ENCODE data around the gene TMEM196. TPM values are rescaled to one million over a fixed set of nuclear protein-coding genes. Genes with fewer than 3 reads are reported as not detected.

Gene TMEM196
- total RNA-seq, 6 experiments from 2014 or later, result not detected

DNA sequence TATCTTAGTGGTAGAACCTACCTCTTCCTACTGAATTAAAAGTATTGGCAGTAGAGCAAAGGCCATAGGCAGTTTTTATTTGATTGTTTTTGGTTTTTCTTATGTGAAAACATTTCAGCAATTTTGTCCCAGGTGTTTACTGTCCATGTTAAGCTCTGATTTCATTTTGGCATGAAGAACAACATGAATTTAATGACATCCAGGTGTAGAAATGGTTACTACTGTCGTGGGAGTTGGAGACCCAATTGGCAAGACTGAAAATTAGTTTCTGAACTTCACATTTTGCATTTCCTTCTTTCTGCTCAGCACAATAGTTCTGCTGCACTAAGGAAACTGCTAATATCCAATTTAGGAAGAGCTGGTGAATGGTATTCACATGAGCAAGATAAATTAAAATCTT is 38.0 kb upstream of the TMEM196 start:
- H3K4me3 ChIP-seq, result no peak overlapping the region
- H3K27me3 ChIP-seq, result no peaks in the 10 kb centered on the region
- ATAC-seq (no peak), DNase-seq (no peak)
- H3K9me3 ChIP-seq, result no peaks in the 10 kb centered on the region
- 34% methylated on average over 1 of the region's 1 CpG for WGBS (ENCODE audit: insufficient coverage, low coverage, low lambda C conversion rate, missing lambda C conversion rate)
- H3K36me3 ChIP-seq, result no peaks in the 10 kb centered on the region
- intact Hi-C loops (cut with DNase I), result no loop called here
- TF ChIP-seq, protein P1, sequence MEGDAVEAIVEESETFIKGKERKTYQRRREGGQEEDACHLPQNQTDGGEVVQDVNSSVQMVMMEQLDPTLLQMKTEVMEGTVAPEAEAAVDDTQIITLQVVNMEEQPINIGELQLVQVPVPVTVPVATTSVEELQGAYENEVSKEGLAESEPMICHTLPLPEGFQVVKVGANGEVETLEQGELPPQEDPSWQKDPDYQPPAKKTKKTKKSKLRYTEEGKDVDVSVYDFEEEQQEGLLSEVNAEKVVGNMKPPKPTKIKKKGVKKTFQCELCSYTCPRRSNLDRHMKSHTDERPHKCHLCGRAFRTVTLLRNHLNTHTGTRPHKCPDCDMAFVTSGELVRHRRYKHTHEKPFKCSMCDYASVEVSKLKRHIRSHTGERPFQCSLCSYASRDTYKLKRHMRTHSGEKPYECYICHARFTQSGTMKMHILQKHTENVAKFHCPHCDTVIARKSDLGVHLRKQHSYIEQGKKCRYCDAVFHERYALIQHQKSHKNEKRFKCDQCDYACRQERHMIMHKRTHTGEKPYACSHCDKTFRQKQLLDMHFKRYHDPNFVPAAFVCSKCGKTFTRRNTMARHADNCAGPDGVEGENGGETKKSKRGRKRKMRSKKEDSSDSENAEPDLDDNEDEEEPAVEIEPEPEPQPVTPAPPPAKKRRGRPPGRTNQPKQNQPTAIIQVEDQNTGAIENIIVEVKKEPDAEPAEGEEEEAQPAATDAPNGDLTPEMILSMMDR (IDR thresholded peaks at IDR 0.05), result no peak
- no peak for TF ChIP-seq POLR2A (IDR thresholded peaks at IDR 0.05)
- H3K4me1 ChIP-seq, result no peaks in the 10 kb centered on the region
- no peak overlapping the region for H3K27ac ChIP-seq

DNA sequence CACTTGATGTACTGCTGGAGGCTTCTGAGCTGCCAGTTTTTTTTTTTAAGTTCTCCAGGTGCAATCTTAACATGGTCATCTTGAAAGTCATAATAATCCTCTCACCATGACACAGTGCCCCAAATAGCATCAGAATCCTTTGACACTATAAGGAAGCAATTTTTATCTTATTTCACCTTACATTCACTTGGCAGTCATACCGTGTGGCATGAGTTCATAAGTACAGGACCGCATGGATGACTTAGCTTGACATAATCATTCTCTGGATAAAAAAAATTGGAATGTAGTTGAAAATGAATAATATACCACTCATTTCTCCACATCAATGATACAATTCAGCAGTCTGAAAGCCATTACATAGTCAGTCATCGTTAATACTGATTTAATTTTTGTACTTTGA is 25.6 kb upstream of the TMEM196 start:
- H3K4me1 ChIP-seq, result no peaks in the 10 kb centered on the region
- no peaks in the 10 kb centered on the region for H3K9me3 ChIP-seq
- TF ChIP-seq, protein P1 (IDR thresholded peaks at IDR 0.05), result no peak
- no peak for TF ChIP-seq POLR2A (IDR thresholded peaks at IDR 0.05)
- intact Hi-C loops (cut with DNase I), result no loop called here
- H3K4me3 ChIP-seq, result no peak overlapping the region
- DNase-seq, result no peak
- H3K36me3 ChIP-seq, result no peaks in the 10 kb centered on the region
- H3K27ac ChIP-seq, result no peak overlapping the region
- H3K27me3 ChIP-seq, result no peaks in the 10 kb centered on the region
- WGBS (ENCODE audit: insufficient coverage, low coverage, low lambda C conversion rate, missing lambda C conversion rate), result 37% methylated on average over 3 of the region's 3 CpGs
- no peak for ATAC-seq

DNA sequence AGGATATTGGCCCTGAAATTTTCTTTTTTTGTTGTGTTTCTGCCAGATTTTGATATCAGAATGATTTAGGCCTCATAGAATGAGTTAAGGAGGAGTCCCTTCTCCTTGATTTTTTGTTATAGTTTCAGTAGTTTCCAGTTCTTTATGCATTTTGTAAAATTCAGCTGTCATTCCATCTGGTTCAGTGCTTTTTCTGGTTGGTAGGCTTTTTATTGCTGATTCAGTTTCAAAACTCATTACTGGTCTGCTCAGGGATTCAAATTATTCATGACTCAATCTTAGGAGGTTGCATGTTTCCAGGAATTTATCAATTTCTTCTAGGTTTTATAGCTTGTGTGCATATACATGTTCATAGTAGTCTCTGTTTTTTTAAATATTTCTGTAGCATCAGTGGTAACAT is 10.1 kb upstream of the TMEM196 start:
- no peaks in the 10 kb centered on the region for H3K27me3 ChIP-seq
- H3K4me1 ChIP-seq, result no peaks in the 10 kb centered on the region
- H3K36me3 ChIP-seq, result no peaks in the 10 kb centered on the region
- DNase-seq, result no peak
- intact Hi-C loops (cut with DNase I), result no loop called here
- no peak overlapping the region for H3K4me3 ChIP-seq
- no peaks in the 10 kb centered on the region for H3K9me3 ChIP-seq
- TF ChIP-seq, protein P1 (IDR thresholded peaks at IDR 0.05), result no peak
- no peak for TF ChIP-seq POLR2A (IDR thresholded peaks at IDR 0.05)
- ATAC-seq, result no peak
- no peak overlapping the region for H3K27ac ChIP-seq

DNA sequence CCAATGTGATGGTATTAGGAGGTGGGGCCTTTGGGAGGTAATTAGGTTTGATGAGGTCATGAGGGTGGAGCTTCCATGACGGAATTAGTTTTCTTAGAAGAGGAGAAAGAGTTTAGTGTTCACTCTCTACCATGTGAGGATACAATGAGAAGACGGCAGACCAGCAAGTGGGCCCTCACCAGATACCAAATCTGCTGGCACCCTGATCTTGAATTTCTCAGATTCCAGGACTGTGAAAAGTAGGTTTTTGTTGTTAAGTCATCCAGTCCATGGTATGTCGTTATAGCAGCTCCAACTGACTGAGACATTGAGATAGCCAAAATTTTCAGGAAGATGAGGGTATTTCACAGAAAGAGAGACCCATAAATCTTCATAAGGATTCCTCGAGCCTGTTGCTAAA is 3.6 kb upstream of the TMEM196 start:
- WGBS (ENCODE audit: insufficient coverage, low coverage, low lambda C conversion rate, missing lambda C conversion rate), result 49% methylated on average over 4 of the region's 4 CpGs
- Histone ChIP-seq H3K4me1 (no peaks in the 10 kb centered on the region), H3K4me3 (no peak overlapping the region), H3K36me3 (no peaks in the 10 kb centered on the region), H3K27me3 (peaks cover 0 to 6% of the 10 kb centered on the region in 2 donors), H3K27ac (no peak overlapping the region), H3K9me3 (no peaks in the 10 kb centered on the region)
- intact Hi-C loops (cut with DNase I), result no loop called here
- ATAC-seq (no peak), DNase-seq (no peak)
- TF ChIP-seq, protein P1 (IDR thresholded peaks at IDR 0.05), result no peak
- TF ChIP-seq POLR2A (IDR thresholded peaks at IDR 0.05), result no peak

DNA sequence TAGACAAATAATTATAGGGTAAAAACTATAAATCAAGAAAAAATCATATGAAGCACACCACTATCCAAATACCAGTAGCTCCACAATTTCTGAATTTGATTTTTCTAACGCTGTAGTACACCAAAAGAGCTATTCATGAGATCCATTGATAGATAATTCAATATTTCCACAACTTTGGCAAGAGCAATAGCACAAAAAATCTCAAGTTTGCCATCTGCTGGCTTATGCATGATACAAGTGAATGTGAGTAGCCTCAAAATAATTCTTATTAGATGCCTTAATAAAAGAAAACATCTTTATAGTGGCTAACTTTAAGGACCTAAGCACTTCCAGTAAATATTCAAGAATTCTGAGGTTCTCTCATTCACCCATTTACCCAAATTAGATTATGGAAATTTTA is 2.2 kb upstream of the TMEM196 start:
- Histone ChIP-seq H3K4me1 (no peaks in the 10 kb centered on the region), H3K27ac (no peak overlapping the region), H3K27me3 (peaks cover 0 to 6% of the 10 kb centered on the region in 2 donors), H3K4me3 (no peak overlapping the region), H3K9me3 (no peaks in the 10 kb centered on the region), H3K36me3 (no peaks in the 10 kb centered on the region)
- 43% methylated on average over 1 of the region's 1 CpG for WGBS (ENCODE audit: insufficient coverage, low coverage, low lambda C conversion rate, missing lambda C conversion rate)
- ATAC-seq (no peak), DNase-seq (no peak)
- intact Hi-C loops (cut with DNase I), result no loop called here
- no peak for TF ChIP-seq POLR2A (IDR thresholded peaks at IDR 0.05)

Measured in right lobe of liver (tissue), 6 donors.